ENCODE results near the gene SFTPA2. TPM values are rescaled to one million over a fixed set of nuclear protein-coding genes. Genes with fewer than 3 reads are reported as not detected.
"Not testable (repeated sequence)": the region's sequence is repeated elsewhere in the genome, so short reads cannot be mapped to it uniquely, and the experiment has no call there.

Gene SFTPA2
- total and polyA plus RNA-seq, 2 experiments from 2014 or later, result not detected

DNA sequence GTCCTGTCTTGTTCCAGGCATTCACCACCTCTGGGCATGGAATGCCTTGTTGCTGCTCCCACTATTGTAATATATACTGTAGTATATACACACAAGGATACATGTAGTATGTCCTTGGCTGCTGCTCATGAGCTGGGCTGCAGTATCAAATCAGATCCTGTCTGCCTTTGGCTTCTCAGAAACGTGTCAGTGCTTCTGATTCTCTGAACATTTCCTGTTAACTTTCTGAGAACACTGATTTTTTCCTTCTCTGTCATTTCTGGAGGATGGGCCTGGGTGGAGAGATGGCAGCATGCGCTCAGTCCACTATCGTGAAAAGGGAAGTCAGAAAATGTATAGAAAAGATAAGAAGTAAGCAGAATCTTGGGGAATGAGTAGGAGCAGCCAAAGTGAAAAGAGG, 12.2 kb downstream of the SFTPA2 start:
- Histone ChIP-seq H3K36me3 (ENCODE audit: insufficient read depth) (no peaks in the 10 kb centered on the region), H2AFZ (no peak overlapping the region), H3K79me2 (replicated peaks; ENCODE audit: insufficient read depth) (no peaks in the 10 kb centered on the region), H3K27me3 (ENCODE audit: insufficient read depth) (no peaks in the 10 kb centered on the region), H3F3A (replicated peaks; ENCODE audit: low read depth) (no peaks in the 10 kb centered on the region), H4K20me1 (replicated peaks; ENCODE audit: insufficient read depth) (no peaks in the 10 kb centered on the region), H3K4me3 (no peak overlapping the region), H3K4me2 (no peak overlapping the region), H3K27ac (ENCODE audit: low read depth) (no peak overlapping the region), H3K9me2 (ENCODE audit: insufficient read depth) (no peaks in the 10 kb centered on the region), H3K4me1 (ENCODE audit: insufficient read depth) (no peaks in the 10 kb centered on the region)
- Mint-ChIP-seq H3K36me3 (ENCODE audit: low read depth) (no peaks in the 10 kb centered on the region), H3K27me3 (ENCODE audit: insufficient read depth, low read depth, poor library complexity) (peaks cover 4% of the 10 kb centered on the region), H3K27ac (no peak overlapping the region), H3K4me3 (no peak overlapping the region), H3K4me1 (no peaks in the 10 kb centered on the region; the same call in 2 of the 3 replicates), H3K9me3 (no peaks in the 10 kb centered on the region)
- ATAC-seq, result no peak
- TF ChIP-seq, protein P1, sequence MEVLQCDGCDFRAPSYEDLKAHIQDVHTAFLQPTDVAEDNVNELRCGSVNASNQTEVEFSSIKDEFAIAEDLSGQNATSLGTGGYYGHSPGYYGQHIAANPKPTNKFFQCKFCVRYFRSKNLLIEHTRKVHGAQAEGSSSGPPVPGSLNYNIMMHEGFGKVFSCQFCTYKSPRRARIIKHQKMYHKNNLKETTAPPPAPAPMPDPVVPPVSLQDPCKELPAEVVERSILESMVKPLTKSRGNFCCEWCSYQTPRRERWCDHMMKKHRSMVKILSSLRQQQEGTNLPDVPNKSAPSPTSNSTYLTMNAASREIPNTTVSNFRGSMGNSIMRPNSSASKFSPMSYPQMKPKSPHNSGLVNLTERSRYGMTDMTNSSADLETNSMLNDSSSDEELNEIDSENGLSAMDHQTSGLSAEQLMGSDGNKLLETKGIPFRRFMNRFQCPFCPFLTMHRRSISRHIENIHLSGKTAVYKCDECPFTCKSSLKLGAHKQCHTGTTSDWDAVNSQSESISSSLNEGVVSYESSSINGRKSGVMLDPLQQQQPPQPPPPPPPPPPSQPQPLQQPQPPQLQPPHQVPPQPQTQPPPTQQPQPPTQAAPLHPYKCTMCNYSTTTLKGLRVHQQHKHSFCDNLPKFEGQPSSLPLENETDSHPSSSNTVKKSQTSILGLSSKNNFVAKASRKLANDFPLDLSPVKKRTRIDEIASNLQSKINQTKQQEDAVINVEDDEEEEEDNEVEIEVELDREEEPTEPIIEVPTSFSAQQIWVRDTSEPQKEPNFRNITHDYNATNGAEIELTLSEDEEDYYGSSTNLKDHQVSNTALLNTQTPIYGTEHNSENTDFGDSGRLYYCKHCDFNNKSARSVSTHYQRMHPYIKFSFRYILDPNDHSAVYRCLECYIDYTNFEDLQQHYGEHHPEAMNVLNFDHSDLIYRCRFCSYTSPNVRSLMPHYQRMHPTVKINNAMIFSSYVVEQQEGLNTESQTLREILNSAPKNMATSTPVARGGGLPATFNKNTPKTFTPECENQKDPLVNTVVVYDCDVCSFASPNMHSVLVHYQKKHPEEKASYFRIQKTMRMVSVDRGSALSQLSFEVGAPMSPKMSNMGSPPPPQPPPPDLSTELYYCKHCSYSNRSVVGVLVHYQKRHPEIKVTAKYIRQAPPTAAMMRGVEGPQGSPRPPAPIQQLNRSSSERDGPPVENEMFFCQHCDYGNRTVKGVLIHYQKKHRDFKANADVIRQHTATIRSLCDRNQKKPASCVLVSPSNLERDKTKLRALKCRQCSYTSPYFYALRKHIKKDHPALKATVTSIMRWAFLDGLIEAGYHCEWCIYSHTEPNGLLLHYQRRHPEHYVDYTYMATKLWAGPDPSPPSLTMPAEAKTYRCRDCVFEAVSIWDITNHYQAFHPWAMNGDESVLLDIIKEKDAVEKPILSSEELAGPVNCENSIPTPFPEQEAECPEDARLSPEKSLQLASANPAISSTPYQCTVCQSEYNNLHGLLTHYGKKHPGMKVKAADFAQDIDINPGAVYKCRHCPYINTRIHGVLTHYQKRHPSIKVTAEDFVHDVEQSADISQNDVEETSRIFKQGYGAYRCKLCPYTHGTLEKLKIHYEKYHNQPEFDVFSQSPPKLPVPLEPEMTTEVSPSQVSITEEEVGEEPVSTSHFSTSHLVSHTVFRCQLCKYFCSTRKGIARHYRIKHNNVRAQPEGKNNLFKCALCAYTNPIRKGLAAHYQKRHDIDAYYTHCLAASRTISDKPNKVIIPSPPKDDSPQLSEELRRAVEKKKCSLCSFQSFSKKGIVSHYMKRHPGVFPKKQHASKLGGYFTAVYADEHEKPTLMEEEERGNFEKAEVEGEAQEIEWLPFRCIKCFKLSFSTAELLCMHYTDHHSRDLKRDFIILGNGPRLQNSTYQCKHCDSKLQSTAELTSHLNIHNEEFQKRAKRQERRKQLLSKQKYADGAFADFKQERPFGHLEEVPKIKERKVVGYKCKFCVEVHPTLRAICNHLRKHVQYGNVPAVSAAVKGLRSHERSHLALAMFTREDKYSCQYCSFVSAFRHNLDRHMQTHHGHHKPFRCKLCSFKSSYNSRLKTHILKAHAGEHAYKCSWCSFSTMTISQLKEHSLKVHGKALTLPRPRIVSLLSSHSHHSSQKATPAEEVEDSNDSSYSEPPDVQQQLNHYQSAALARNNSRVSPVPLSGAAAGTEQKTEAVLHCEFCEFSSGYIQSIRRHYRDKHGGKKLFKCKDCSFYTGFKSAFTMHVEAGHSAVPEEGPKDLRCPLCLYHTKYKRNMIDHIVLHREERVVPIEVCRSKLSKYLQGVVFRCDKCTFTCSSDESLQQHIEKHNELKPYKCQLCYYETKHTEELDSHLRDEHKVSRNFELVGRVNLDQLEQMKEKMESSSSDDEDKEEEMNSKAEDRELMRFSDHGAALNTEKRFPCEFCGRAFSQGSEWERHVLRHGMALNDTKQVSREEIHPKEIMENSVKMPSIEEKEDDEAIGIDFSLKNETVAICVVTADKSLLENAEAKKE (CRISPR knock-in tag; IDR thresholded peaks at IDR 0.05), result no peak
- TF ChIP-seq EZH2phosphoT487 (IDR thresholded peaks at IDR 0.05; ENCODE audit: unreplicated experiment) (no peak), POLR2AphosphoS5 (IDR thresholded peaks at IDR 0.05; ENCODE audit: low read depth) (no peak), ZNF331 (CRISPR knock-in tag; IDR thresholded peaks at IDR 0.05; ENCODE audit: low read depth) (no peak), CREB1 (CRISPR knock-in tag; IDR thresholded peaks at IDR 0.05; ENCODE audit: low read depth) (no peak), EZH2 (IDR thresholded peaks at IDR 0.05; ENCODE audit: low read depth, unreplicated experiment) (no peak), JUNB (IDR thresholded peaks at IDR 0.05; ENCODE audit: unreplicated experiment) (no peak), NANOG (IDR thresholded peaks at IDR 0.05; ENCODE audit: borderline replicate concordance) (no peak), STAT1 (IDR thresholded peaks at IDR 0.05; ENCODE audit: unreplicated experiment) (no peak), ZNF114 (CRISPR knock-in tag; IDR thresholded peaks at IDR 0.05) (no peak)
- TF ChIP-seq, protein P2, sequence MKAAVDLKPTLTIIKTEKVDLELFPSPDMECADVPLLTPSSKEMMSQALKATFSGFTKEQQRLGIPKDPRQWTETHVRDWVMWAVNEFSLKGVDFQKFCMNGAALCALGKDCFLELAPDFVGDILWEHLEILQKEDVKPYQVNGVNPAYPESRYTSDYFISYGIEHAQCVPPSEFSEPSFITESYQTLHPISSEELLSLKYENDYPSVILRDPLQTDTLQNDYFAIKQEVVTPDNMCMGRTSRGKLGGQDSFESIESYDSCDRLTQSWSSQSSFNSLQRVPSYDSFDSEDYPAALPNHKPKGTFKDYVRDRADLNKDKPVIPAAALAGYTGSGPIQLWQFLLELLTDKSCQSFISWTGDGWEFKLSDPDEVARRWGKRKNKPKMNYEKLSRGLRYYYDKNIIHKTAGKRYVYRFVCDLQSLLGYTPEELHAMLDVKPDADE (IDR thresholded peaks at IDR 0.05), result no peak
- TF ChIP-seq, protein P3, sequence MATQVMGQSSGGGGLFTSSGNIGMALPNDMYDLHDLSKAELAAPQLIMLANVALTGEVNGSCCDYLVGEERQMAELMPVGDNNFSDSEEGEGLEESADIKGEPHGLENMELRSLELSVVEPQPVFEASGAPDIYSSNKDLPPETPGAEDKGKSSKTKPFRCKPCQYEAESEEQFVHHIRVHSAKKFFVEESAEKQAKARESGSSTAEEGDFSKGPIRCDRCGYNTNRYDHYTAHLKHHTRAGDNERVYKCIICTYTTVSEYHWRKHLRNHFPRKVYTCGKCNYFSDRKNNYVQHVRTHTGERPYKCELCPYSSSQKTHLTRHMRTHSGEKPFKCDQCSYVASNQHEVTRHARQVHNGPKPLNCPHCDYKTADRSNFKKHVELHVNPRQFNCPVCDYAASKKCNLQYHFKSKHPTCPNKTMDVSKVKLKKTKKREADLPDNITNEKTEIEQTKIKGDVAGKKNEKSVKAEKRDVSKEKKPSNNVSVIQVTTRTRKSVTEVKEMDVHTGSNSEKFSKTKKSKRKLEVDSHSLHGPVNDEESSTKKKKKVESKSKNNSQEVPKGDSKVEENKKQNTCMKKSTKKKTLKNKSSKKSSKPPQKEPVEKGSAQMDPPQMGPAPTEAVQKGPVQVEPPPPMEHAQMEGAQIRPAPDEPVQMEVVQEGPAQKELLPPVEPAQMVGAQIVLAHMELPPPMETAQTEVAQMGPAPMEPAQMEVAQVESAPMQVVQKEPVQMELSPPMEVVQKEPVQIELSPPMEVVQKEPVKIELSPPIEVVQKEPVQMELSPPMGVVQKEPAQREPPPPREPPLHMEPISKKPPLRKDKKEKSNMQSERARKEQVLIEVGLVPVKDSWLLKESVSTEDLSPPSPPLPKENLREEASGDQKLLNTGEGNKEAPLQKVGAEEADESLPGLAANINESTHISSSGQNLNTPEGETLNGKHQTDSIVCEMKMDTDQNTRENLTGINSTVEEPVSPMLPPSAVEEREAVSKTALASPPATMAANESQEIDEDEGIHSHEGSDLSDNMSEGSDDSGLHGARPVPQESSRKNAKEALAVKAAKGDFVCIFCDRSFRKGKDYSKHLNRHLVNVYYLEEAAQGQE (IDR thresholded peaks at IDR 0.05; ENCODE audit: unreplicated experiment), result no peak
- no peak for DNase-seq (ENCODE audit: low spot score)

DNA sequence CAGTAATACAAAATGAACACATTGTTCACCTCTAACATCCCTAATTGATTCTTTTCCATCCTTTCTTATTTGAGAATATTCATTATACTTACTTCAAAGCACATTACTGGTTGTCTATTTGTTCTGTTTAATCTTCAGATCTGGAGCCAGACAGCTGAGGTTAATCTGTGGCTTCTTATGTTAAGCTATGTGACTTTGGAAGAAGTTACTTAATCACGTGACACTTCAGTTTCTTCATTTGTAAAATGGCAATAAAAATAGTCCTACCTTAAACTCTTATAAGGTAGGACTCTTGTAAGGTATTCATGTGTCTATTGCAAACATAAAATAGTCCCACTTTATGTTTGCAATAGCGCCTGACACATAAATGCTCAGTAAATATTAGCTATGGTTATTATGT, 13.1 kb downstream of the SFTPA2 start:
- not testable (repeated sequence) for H3K4me1 Mint-ChIP-seq

More for the DNA sequence above, 13.1 kb downstream of the SFTPA2 start:
- H3K79me2 ChIP-seq (replicated peaks; ENCODE audit: insufficient read depth); H3K4me3 Mint-ChIP-seq; DNase-seq (ENCODE audit: low spot score); H3K4me1 ChIP-seq (ENCODE audit: insufficient read depth); H3K27ac Mint-ChIP-seq; ATAC-seq; H4K20me1 ChIP-seq (replicated peaks; ENCODE audit: insufficient read depth); H3K27me3 ChIP-seq (ENCODE audit: insufficient read depth); H3K27ac ChIP-seq (ENCODE audit: low read depth); H3K9me3 Mint-ChIP-seq; H3K27me3 Mint-ChIP-seq (ENCODE audit: insufficient read depth, low read depth, poor library complexity); H3K4me2 ChIP-seq; H2AFZ ChIP-seq; H3K36me3 ChIP-seq (ENCODE audit: insufficient read depth); H3F3A ChIP-seq (replicated peaks; ENCODE audit: low read depth); H3K36me3 Mint-ChIP-seq (ENCODE audit: low read depth); H3K4me3 ChIP-seq; H3K9me2 ChIP-seq (ENCODE audit: insufficient read depth): not testable (repeated sequence)

Measured in GM23338 (cell line).